H9 (cell line): ENCODE data around the gene PPM1J. TPM values are rescaled to one million over a fixed set of nuclear protein-coding genes. Genes with fewer than 3 reads are reported as not detected.

Source experiments
- DNase-seq: peaks from one replicate; pipeline ENCODE4 v3.0.0-alpha.2; 2017
- H2AFZ ChIP-seq: one replicate; pipeline ENCODE4 v1.6.1; 2013; ENCODE audit warnings: mild to moderate bottlenecking, low read length, control low read depth, moderate library complexity
- H2AK5ac ChIP-seq: 2 replicates; pipeline ENCODE4 v1.6.1; 2013; ENCODE audit warnings: low read length, control low read depth, mixed read lengths; ENCODE audit not compliant: insufficient read length
- H2BK120ac ChIP-seq: one replicate; pipeline ENCODE4 v1.6.1; 2013; ENCODE audit warnings: low read depth, mild to moderate bottlenecking, low read length, control low read depth, inconsistent platforms; ENCODE audit not compliant: poor library complexity, severe bottlenecking
- H2BK12ac ChIP-seq: 2 replicates; pipeline ENCODE4 v1.6.1; 2013; ENCODE audit warnings: low read length, control low read depth, mixed read lengths, low read depth; ENCODE audit not compliant: insufficient read length
- H2BK15ac ChIP-seq: 2 replicates; pipeline ENCODE4 v1.6.1; 2013; ENCODE audit warnings: low read depth, low read length, control low read depth
- H2BK20ac ChIP-seq: one replicate; pipeline ENCODE4 v1.6.1; 2013; ENCODE audit warnings: low read depth, mild to moderate bottlenecking, low read length, control low read depth, inconsistent platforms; ENCODE audit not compliant: poor library complexity, severe bottlenecking
- H2BK5ac ChIP-seq: 2 replicates; pipeline ENCODE4 v1.6.1; 2013; ENCODE audit warnings: low read length, control low read depth, mixed read lengths; ENCODE audit not compliant: insufficient read length
- H3K14ac ChIP-seq: 2 replicates; pipeline ENCODE4 v1.6.1; 2013; ENCODE audit warnings: low read length, control low read depth; ENCODE audit not compliant: insufficient read depth
- H3K18ac ChIP-seq: 2 replicates; pipeline ENCODE4 v1.6.1; 2013; ENCODE audit warnings: low read depth, mild to moderate bottlenecking, mixed read lengths, low read length, control low read depth; ENCODE audit not compliant: insufficient read length
- H3K23ac ChIP-seq: 2 replicates; pipeline ENCODE4 v1.6.1; 2013; ENCODE audit warnings: low read length, control low read depth, mixed read lengths, low read depth; ENCODE audit not compliant: insufficient read length
- H3K23me2 ChIP-seq: 2 replicates; pipeline ENCODE4 v1.6.1; 2013; ENCODE audit warnings: low read depth, mild to moderate bottlenecking, mixed read lengths, low read length, control low read depth; ENCODE audit not compliant: insufficient read length, poor library complexity, severe bottlenecking
- H3K27ac ChIP-seq: 2 replicates; pipeline ENCODE4 v1.5.1; 2013; ENCODE audit warnings: low read length, control low read depth, mixed read lengths, low read depth; ENCODE audit not compliant: insufficient read length
- H3K27me3 ChIP-seq: 2 replicates; pipeline ENCODE4 v1.6.1; 2013; ENCODE audit warnings: low read length, control low read depth, inconsistent platforms; ENCODE audit not compliant: insufficient read depth
- H3K4ac ChIP-seq: 2 replicates; pipeline ENCODE4 v1.6.1; 2013; ENCODE audit warnings: low read depth, mild to moderate bottlenecking, control low read depth, inconsistent platforms, low read length, moderate library complexity
- H3K4me1 ChIP-seq: 2 replicates; pipeline ENCODE4 v1.6.1; 2013; ENCODE audit warnings: low read length, control low read depth, inconsistent platforms; ENCODE audit not compliant: insufficient read depth
- H3K4me2 ChIP-seq: 2 replicates; pipeline ENCODE4 v1.6.1; 2013; ENCODE audit warnings: low read length, control low read depth, mixed read lengths; ENCODE audit not compliant: insufficient read length, insufficient read depth
- H3K56ac ChIP-seq: 2 replicates; pipeline ENCODE4 v1.6.1; 2013; ENCODE audit warnings: low read depth, mild to moderate bottlenecking, mixed read lengths, low read length, control low read depth; ENCODE audit not compliant: insufficient read length
- H3K79me1 ChIP-seq: 2 replicates; pipeline ENCODE4 v1.6.1; 2013; ENCODE audit warnings: low read depth, mild to moderate bottlenecking, moderate library complexity, low read length, control low read depth, inconsistent platforms; ENCODE audit not compliant: insufficient read depth, poor library complexity, severe bottlenecking
- H3K79me2 ChIP-seq: 2 replicates; pipeline ENCODE4 v1.6.1; 2013; ENCODE audit warnings: low read length, control low read depth, inconsistent platforms; ENCODE audit not compliant: insufficient read depth
- H3K9ac ChIP-seq: 2 replicates; pipeline ENCODE4 v1.6.1; 2013; ENCODE audit warnings: low read length, control low read depth, mixed read lengths; ENCODE audit not compliant: insufficient read length; ENCODE audit errors: extremely low read depth
- H3K9me3 ChIP-seq: one replicate; pipeline ENCODE4 v1.6.1; 2013; ENCODE audit warnings: low read depth, low read length, inconsistent platforms; ENCODE audit not compliant: control insufficient read depth
- H3T11ph ChIP-seq: one replicate; pipeline ENCODE4 v1.6.1; 2013; ENCODE audit warnings: mild to moderate bottlenecking, low read length, control low read depth, inconsistent platforms
- H4K20me1 ChIP-seq: one replicate; pipeline ENCODE4 v1.6.1; 2013; ENCODE audit not compliant: control insufficient read depth, insufficient read length, insufficient read depth
- H4K5ac ChIP-seq: 2 replicates; pipeline ENCODE4 v1.6.1; 2013; ENCODE audit warnings: low read depth, mild to moderate bottlenecking, mixed read lengths, low read length, control low read depth; ENCODE audit not compliant: insufficient read length
- H4K8ac ChIP-seq: replicated peaks from 2 replicates; pipeline ENCODE4 v1.6.1; 2013; ENCODE audit warnings: low read length, control low read depth, mixed read lengths, low read depth; ENCODE audit not compliant: insufficient read length
- H4K91ac ChIP-seq: 2 replicates; pipeline ENCODE4 v1.6.1; 2013; ENCODE audit warnings: low read depth, mild to moderate bottlenecking, moderate library complexity, mixed read lengths, low read length, control low read depth; ENCODE audit not compliant: insufficient read length
- H3K27ac Mint-ChIP-seq, 3 experiments: 2 replicates in 2 of 3; 3 replicates in 1 of 3; pipeline ENCODE4 v1.8.0; 2020 to 2021; ENCODE audit warnings: mixed read lengths in 3 of 3, mild to moderate bottlenecking in 1 of 3, moderate library complexity in 1 of 3
- H3K27me3 Mint-ChIP-seq: 2 replicates; pipeline ENCODE4 v1.8.0; 2021; ENCODE audit warnings: low read depth, mild to moderate bottlenecking, moderate library complexity, mixed read lengths
- H3K36me3 Mint-ChIP-seq, 3 experiments: 2 replicates in 2 of 3; 3 replicates in 1 of 3; pipeline ENCODE4 v1.8.0; 2020 to 2021; ENCODE audit warnings: low read depth in 3 of 3, mixed read lengths in 3 of 3; ENCODE audit not compliant: insufficient read depth in 1 of 3
- H3K4me1 Mint-ChIP-seq, 2 experiments: 2 replicates each; pipeline ENCODE4 v1.8.0; 2020; ENCODE audit warnings: mixed read lengths in 2 of 2
- H3K4me3 Mint-ChIP-seq, 2 experiments: 2 replicates in 1 of 2; 3 replicates in 1 of 2; pipeline ENCODE4 v1.8.0; 2020 to 2021; ENCODE audit warnings: mild to moderate bottlenecking in 2 of 2, mixed read lengths in 2 of 2, moderate library complexity in 1 of 2
- H3K9me3 Mint-ChIP-seq, 2 experiments: 2 replicates in 1 of 2; 3 replicates in 1 of 2; pipeline ENCODE4 v1.8.0; 2020; ENCODE audit warnings: mild to moderate bottlenecking in 2 of 2, mixed read lengths in 2 of 2, moderate library complexity in 1 of 2
- CTCF ChIP-seq: fragments of 200-600 bp; sonication (generic); conservative IDR thresholded peaks from 3 replicates; pipeline ENCODE4 v1.8.0; 2021; ENCODE audit warnings: antibody characterized with exemption, mild to moderate bottlenecking
- WGBS: extraction: QIAGEN DNeasy Blood & Tissue Kit; methylation state at CpG from one replicate; pipeline ENCODE4 v1.1.7; 2013; ENCODE audit warnings: missing lambda C conversion rate, low lambda C conversion rate, mixed read lengths; ENCODE audit not compliant: insufficient read length; ENCODE audit errors: extremely low coverage; 5-methylcytosine and 5-hydroxymethylcytosine counted together
- total RNA-seq: library from RNA; stranded (reverse); gene quantifications from 2 replicates; pipeline ENCODE4 v1.2.1, GENCODE V29; 2021

PPM1J gene
- total RNA-seq, 1 experiment from 2014 or later, result 12.7 TPM

GRCh38 chr1:112697781-112698201 is 17.3 kb downstream of the PPM1J start:
- H3K36me3 Mint-ChIP-seq, result peaks cover 32 to 81% (median 76%) of the 10 kb centered on the region in 3 experiments; a peak in 6 of 7 replicates
- Histone ChIP-seq H4K20me1 (peaks cover 4% of the 10 kb centered on the region), H3K18ac (no peak overlapping the region), H3K4ac (no peak overlapping the region), H4K91ac (no peak overlapping the region), H3T11ph (no peak overlapping the region), H2BK15ac (no peak overlapping the region), H3K23ac (no peak overlapping the region), H2AFZ (no peak overlapping the region), H2BK20ac (no peak overlapping the region), H3K4me1 (peaks cover 4% of the 10 kb centered on the region; the same call in 1 of the 2 replicates), H3K79me2 (no peaks in the 10 kb centered on the region), H2BK12ac (no peak overlapping the region), H4K8ac (no peak overlapping the region), H4K5ac (no peak overlapping the region), H3K27ac (no peak overlapping the region), H2BK5ac (no peak overlapping the region), H2BK120ac (no peak overlapping the region), H3K14ac (no peak overlapping the region), H3K56ac (no peak overlapping the region), H3K9ac (no peak overlapping the region), H3K27me3 (peaks cover 3% of the 10 kb centered on the region; the same call in 1 of the 2 replicates), H3K23me2 (no peaks in the 10 kb centered on the region), H2AK5ac (no peak overlapping the region), H3K9me3 (no peaks in the 10 kb centered on the region), H3K4me2 (no peak overlapping the region), H3K79me1 (no peaks in the 10 kb centered on the region)
- H3K27me3 Mint-ChIP-seq, result peaks cover 29% of the 10 kb centered on the region
- no peak for DNase-seq
- H3K9me3 Mint-ChIP-seq, result no peaks in the 10 kb centered on the region
- WGBS, result no CpG with 5 or more reads among the region's 9 CpGs
- peaks cover 45 to 53% of the 10 kb centered on the region in 2 experiments for H3K4me1 Mint-ChIP-seq
- no peak overlapping the region for H3K27ac Mint-ChIP-seq
- TF ChIP-seq CTCF, result no peak
- H3K4me3 Mint-ChIP-seq, result no peak overlapping the region
